Adipocyte (in vitro differentiated cells): ENCODE measurements around the gene ANAPC7.
"Not testable (repeated sequence)": the region's sequence is repeated elsewhere in the genome, so short reads cannot be mapped to it uniquely, and the experiment has no call there.

Experiments used
- DNase-seq: peaks from one replicate; pipeline ENCODE4 v3.0.0-alpha.2; 2015; ENCODE audit warnings: low read depth
- H3K27me3 ChIP-seq: replicated peaks from 2 replicates; pipeline ENCODE4 v1.7.0; 2013; ENCODE audit warnings: mild to moderate bottlenecking, low read length, moderate library complexity; ENCODE audit not compliant: control insufficient read depth, insufficient read depth
- H3K36me3 ChIP-seq: 2 replicates; pipeline ENCODE4 v1.7.0; 2013; ENCODE audit warnings: low read length, mild to moderate bottlenecking, moderate library complexity; ENCODE audit not compliant: control insufficient read depth, insufficient read depth, severe bottlenecking
- H3K4me1 ChIP-seq: 2 replicates; pipeline ENCODE4 v1.7.0; 2013; ENCODE audit warnings: mild to moderate bottlenecking, low read length, moderate library complexity; ENCODE audit not compliant: control insufficient read depth, insufficient read depth
- H3K4me3 ChIP-seq: 2 replicates; pipeline ENCODE4 v1.7.0; 2013; ENCODE audit warnings: mild to moderate bottlenecking, low read length, moderate library complexity
- H3K9ac ChIP-seq: 2 replicates; pipeline ENCODE4 v1.7.0; 2013; ENCODE audit warnings: mild to moderate bottlenecking, low read length, moderate library complexity
- H3K9me3 ChIP-seq: 2 replicates; pipeline ENCODE4 v1.7.0; 2013; ENCODE audit warnings: mild to moderate bottlenecking, low read length, moderate library complexity; ENCODE audit not compliant: control insufficient read depth

The ANAPC7 gene

GRCh38 chr12:110420644-110421043, 17.1 kb upstream of the ANAPC7 start:
- DNase-seq, H3K36me3 ChIP-seq, H3K4me3 ChIP-seq, H3K4me1 ChIP-seq, H3K9ac ChIP-seq, H3K27me3 ChIP-seq, H3K9me3 ChIP-seq: not testable (repeated sequence)

DNA sequence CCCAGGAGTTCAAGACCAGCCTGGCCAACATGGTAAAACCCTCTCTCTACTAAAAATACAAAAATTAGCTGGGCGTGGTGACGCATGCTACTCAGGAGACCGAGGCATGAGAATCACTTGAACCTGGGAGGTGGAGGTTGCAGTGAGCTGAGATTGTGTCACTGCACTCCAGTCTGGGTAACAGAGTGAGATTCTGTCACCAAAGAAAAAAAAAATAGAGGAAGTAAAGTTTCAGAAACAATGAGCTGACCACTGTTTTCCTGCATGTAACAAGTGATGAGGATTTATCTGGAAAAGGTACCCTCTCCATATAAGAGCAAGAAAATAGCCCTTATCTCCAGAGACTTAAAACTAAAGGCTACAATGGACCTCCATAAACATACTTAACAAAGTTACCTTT, 13.6 kb upstream of the ANAPC7 start:
- not testable (repeated sequence) for H3K27me3 ChIP-seq, DNase-seq, H3K9ac ChIP-seq, H3K4me1 ChIP-seq, H3K36me3 ChIP-seq, H3K4me3 ChIP-seq, H3K9me3 ChIP-seq

GRCh38 chr12:110410086-110410485, 6.6 kb upstream of the ANAPC7 start:
- not testable (repeated sequence) for H3K27me3 ChIP-seq, H3K9me3 ChIP-seq, DNase-seq, H3K4me1 ChIP-seq, H3K9ac ChIP-seq, H3K4me3 ChIP-seq, H3K36me3 ChIP-seq

DNA sequence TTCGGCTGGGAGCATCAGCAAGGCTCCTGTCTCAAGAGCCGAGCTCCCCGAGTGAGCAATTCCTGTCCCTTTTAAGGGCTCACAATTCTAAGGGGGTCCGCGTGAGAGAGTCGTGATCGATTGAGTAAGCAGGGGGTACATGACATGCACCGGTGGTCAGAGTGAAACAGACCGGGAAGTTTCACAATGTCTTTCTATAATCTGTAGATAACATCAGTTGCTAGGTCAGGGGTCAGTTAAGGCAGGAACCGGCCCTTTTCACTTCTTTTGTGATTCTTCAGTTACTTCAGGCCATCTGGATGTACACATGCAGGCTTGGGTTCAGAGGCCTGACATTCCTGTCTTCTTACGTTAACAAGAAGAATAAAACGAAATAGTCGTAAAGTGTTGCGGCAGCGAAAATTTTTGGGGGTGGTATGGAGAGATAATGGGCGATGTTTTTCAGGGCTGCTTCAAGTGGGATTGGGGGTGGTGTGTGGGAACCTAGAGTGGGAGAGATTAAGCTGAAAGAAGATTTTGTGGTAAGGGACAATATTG, 1.7 kb upstream of the ANAPC7 start:
- H3K9ac ChIP-seq, H3K4me3 ChIP-seq, H3K27me3 ChIP-seq, DNase-seq, H3K36me3 ChIP-seq, H3K4me1 ChIP-seq, H3K9me3 ChIP-seq: not testable (repeated sequence)

GRCh38 chr12:110403976-110404682, 621 bp upstream of the ANAPC7 start:
- Histone ChIP-seq H3K4me3 (peak overlapping the region; percentile 98), H3K9me3 (no peaks in the 10 kb centered on the region), H3K9ac (peak overlapping the region; percentile 94), H3K36me3 (peaks cover 5% of the 10 kb centered on the region), H3K27me3 (no peaks in the 10 kb centered on the region), H3K4me1 (peaks cover 6% of the 10 kb centered on the region)
- DNase-seq: peak; percentile 86

DNA sequence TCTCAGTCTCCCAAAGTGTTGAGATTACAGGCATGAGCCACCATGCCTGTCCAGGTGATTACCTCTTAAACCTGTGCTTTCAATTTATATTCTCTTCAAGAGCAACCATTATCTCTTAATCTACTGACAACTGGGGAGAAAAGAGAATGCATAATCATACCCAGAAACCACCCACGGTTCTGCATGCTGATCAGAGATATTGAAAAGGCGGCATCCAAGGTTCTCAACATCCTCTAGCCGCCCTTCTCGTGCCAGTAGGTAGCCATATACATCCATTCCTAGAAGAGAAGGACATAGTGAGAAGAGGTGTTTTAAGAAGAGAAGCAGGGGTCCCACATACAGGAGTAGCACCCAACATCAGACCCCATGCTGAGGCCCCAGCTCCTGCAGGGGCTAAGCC, 20.8 kb downstream of the ANAPC7 start:
- no peaks in the 10 kb centered on the region for H3K27me3 ChIP-seq
- H3K4me1 ChIP-seq: peaks cover 29% of the 10 kb centered on the region
- no peak for DNase-seq
- peaks cover 71% of the 10 kb centered on the region for H3K36me3 ChIP-seq
- H3K9ac ChIP-seq: no peak overlapping the region
- no peaks in the 10 kb centered on the region for H3K9me3 ChIP-seq
- H3K4me3 ChIP-seq: no peak overlapping the region

DNA sequence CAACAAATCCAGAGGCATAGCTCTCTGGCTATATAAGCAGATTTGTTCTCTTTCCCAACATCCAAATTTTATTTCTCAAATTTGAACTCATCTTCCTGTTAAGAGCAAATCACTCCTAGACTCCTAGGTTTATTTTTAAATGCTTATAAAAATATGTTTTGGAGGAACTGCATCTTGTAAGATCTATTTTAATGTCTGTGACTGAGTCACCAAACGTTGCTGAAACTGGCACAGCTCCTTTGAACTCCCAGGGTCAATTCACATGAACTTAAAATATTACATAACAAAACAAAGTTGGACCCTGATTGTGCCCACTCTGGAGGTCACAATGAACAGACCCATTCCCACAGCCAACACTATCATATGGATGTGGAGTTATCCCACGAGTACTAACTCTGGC, 23.9 kb downstream of the ANAPC7 start:
- Histone ChIP-seq H3K27me3 (no peaks in the 10 kb centered on the region), H3K9me3 (no peaks in the 10 kb centered on the region), H3K4me1 (peaks cover 19% of the 10 kb centered on the region), H3K36me3 (peaks cover 67% of the 10 kb centered on the region), H3K4me3 (no peak overlapping the region), H3K9ac (no peak overlapping the region)
- DNase-seq: no peak

GRCh38 chr12:110379197-110379596, 24.3 kb downstream of the ANAPC7 start:
- Histone ChIP-seq H3K4me3 (no peak overlapping the region), H3K36me3 (peaks cover 68% of the 10 kb centered on the region), H3K9ac (no peak overlapping the region), H3K4me1 (peaks cover 17% of the 10 kb centered on the region), H3K9me3 (no peaks in the 10 kb centered on the region), H3K27me3 (no peaks in the 10 kb centered on the region)
- DNase-seq: peak; percentile 4

GRCh38 chr12:110378131-110378790, 25.2 kb downstream of the ANAPC7 start:
- H3K27me3 ChIP-seq, H3K4me3 ChIP-seq, H3K9ac ChIP-seq, H3K9me3 ChIP-seq, DNase-seq: not testable (repeated sequence)
- peaks cover 66% of the 10 kb centered on the region for H3K36me3 ChIP-seq
- peaks cover 26% of the 10 kb centered on the region for H3K4me1 ChIP-seq

- no peak overlapping the region for H3K9ac ChIP-seq
- no peak overlapping the region for H3K4me3 ChIP-seq
- peaks cover 29% of the 10 kb centered on the region for H3K4me1 ChIP-seq
- no peaks in the 10 kb centered on the region for H3K9me3 ChIP-seq
- H3K36me3 ChIP-seq: peaks cover 63% of the 10 kb centered on the region
- no peaks in the 10 kb centered on the region for H3K27me3 ChIP-seq
- DNase-seq: no peak
These were observed 29.4 kb downstream of the ANAPC7 start for GRCh38 chr12:110373962-110374611.

DNA sequence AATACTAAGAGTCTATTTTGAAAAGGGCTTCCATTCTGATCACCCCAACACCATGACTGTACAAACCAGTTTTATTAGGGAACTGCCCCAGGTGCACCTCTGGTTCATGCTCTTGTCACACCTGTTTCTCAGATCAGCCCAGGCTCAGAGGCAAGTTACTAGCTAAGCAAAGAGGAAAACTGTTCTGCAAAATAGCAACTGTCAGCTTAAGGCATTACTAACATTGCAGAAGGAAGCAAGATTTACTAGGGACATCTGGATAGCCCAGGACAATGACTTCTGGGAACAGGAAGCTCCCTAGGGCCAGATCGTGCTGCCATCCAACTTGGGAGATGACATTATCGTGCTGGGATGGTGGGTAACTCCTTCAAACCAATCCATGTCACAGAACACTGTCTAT, 30.1 kb downstream of the ANAPC7 start:
- Histone ChIP-seq H3K4me3 (no peak overlapping the region), H3K36me3 (peaks cover 58% of the 10 kb centered on the region), H3K27me3 (no peaks in the 10 kb centered on the region)

More for the DNA sequence above, 30.1 kb downstream of the ANAPC7 start:
- no peak for DNase-seq
- Histone ChIP-seq H3K9ac (no peak overlapping the region), H3K9me3 (no peaks in the 10 kb centered on the region), H3K4me1 (peaks cover 22% of the 10 kb centered on the region)
